Measurements from ENCODE around the gene SNED1.

- no peak for TF ChIP-seq CTCF (IDR thresholded peaks at IDR 0.05)
- TF ChIP-seq POLR2A (IDR thresholded peaks at IDR 0.05) = no peak
- no peak for TF ChIP-seq EP300 (IDR thresholded peaks at IDR 0.05)
These were observed 90.0 kb downstream of the SNED1 start for GRCh38 chr2:241088376-241088775.

All from sigmoid colon (tissue), 4 donors.